LNCAP (cell line): ENCODE measurements around the gene TBX5.

Experiments used
- CTCF ChIP-seq: fragments of 450-650 bp; IDR thresholded peaks from 2 replicates; pipeline ENCODE4 v1.5.1; 2017; ENCODE audit warnings: mild to moderate bottlenecking

The TBX5 gene

GRCh38 chr12:114425031-114425626, 19.2 kb upstream of the TBX5 start:
- TF ChIP-seq CTCF = no peak

- TF ChIP-seq CTCF = no peak
Measured at GRCh38 chr12:114420944-114421335, 15.0 kb upstream of the TBX5 start.

GRCh38 chr12:114420182-114420943, 14.4 kb upstream of the TBX5 start:
- TF ChIP-seq CTCF = no peak

- TF ChIP-seq CTCF = no peak
Measured at GRCh38 chr12:114416028-114416427, 10.1 kb upstream of the TBX5 start.

GRCh38 chr12:114415525-114415868, 9.6 kb upstream of the TBX5 start:
- TF ChIP-seq CTCF = no peak

- no peak for TF ChIP-seq CTCF
Measured at GRCh38 chr12:114414866-114415524, 9.1 kb upstream of the TBX5 start.

- TF ChIP-seq CTCF = no peak
Measured at GRCh38 chr12:114414031-114414865, 8.3 kb upstream of the TBX5 start.
